Activated CD8-positive, alpha-beta memory T cell treated with anti-CD3 and anti-CD28 coated beads, Interleukin-2, amount 10 ng/mL, durations not matched to agents 7 days and 5 days (primary cell): ENCODE data around the gene CYB5R2. TPM values are rescaled to one million over a fixed set of nuclear protein-coding genes. Genes with fewer than 3 reads are reported as not detected.

ENCODE experiments used
- ATAC-seq: fragments of 150-1000 bp; cut with Tn5 transposase; one replicate; pipeline ENCODE4 v1.10.0; 2021; ENCODE audit warnings: moderate library complexity
- CTCF ChIA-PET: fragments of 350-600 bp; sonication (Branson Sonifier 250); formaldehyde crosslinking; loops from one replicate; lab custom pipeline; 2021; ENCODE audit warnings: antibody characterized with exemption; lab: Charles Lee
- DNase-seq: peaks from one replicate; pipeline ENCODE4 v3.0.0-alpha.2; 2020
- H3K27ac Mint-ChIP-seq: one replicate; pipeline ENCODE4 v1.8.0; 2021; ENCODE audit warnings: mild to moderate bottlenecking, mixed read lengths
- H3K27me3 Mint-ChIP-seq: one replicate; pipeline ENCODE4 v1.8.0; 2021; ENCODE audit warnings: mixed read lengths
- H3K36me3 Mint-ChIP-seq: one replicate; pipeline ENCODE4 v1.8.0; 2021; ENCODE audit warnings: mild to moderate bottlenecking, mixed read lengths
- H3K4me1 Mint-ChIP-seq: one replicate; pipeline ENCODE4 v1.8.0; 2021; ENCODE audit warnings: mixed read lengths
- H3K4me3 Mint-ChIP-seq: one replicate; pipeline ENCODE4 v1.8.0; 2021; ENCODE audit warnings: mild to moderate bottlenecking, moderate library complexity, mixed read lengths
- H3K9me3 Mint-ChIP-seq: one replicate; pipeline ENCODE4 v1.8.0; 2022; ENCODE audit warnings: low read depth, mixed read lengths
- total RNA-seq, 2 experiments: library from RNA; stranded (reverse); gene quantifications; one replicate each; pipeline ENCODE4 v1.2.3, GENCODE V29; 2021

CYB5R2 gene
- 1 to 10 TPM; 1.5 to 2.4 TPM for total RNA-seq

DNA sequence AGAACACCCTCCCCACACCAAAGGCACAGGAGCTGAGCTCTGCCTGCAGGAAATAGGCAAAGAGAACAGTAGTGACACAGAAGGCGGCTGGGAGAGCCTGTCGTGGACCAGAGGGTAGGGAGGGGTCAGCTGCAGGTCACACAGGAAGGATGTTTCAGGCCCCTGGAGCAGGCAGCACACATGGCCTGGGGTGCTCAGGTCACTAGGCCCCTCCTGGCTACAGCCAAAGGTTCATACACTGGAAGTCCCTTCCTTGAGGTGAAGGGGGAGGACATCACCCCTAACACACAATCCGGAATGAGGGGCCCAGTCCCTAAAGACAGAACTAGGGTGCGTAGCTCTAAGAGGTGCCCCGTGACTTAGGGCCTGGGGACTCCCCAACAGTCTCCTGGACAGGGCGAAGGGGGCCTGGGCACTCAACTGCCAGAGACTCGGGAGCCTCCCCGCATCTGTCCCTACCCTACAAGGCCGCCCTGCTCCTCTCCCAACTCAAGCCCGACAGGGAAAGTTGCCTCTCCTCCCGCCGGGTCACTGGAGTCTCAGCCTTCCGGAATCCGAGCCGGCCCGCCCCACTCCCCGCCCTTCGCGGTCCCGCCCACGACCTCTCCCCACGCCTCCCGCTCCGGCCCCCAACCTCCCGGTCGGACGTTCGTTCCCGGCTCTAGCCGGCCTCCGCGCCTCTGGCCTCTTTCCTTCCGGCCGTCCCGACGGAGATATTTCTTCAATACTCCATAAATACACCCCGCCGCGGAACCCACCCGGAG is at the start of gene CYB5R2:
Gene CYB5R2 (minus strand): TSS at position 541 of the 764 bp plus-strand sequence. CDS start 675 bp downstream, outside the sequence.
- Mint-ChIP-seq H3K27me3 (peaks cover 53% of the 10 kb centered on the region), H3K9me3 (no peaks in the 10 kb centered on the region), H3K4me1 (peaks cover 6% of the 10 kb centered on the region)

DNA sequence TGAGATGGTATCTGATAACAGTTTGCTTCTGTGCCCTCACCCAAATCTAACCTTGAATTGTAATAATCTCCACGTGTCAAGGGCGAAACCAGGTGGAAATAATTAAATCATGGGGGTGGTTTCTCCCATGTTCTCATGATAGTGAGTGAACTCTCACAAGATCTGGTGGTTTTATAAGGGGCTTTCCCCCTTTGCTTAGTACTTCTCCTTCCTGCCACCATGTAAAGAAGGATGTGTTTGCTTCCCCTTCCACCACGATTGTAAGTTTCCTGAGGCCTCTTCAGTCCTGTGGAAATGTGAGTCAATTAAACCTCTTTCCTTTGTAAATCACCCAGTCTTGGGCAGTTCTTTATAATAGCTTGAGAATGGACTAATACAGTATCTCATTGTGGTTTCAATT is 41.5 kb upstream of the CYB5R2 start:
- Mint-ChIP-seq H3K27me3 (peaks cover 15% of the 10 kb centered on the region), H3K9me3 (peaks cover 1% of the 10 kb centered on the region), H3K4me1 (no peaks in the 10 kb centered on the region), H3K4me3 (no peak overlapping the region), H3K27ac (no peak overlapping the region), H3K36me3 (no peaks in the 10 kb centered on the region)
- DNase-seq (no peak), ATAC-seq (no peak)
- CTCF ChIA-PET: no interaction called here

More for the DNA sequence above, at the start of gene CYB5R2:
- ATAC-seq (peak; percentile 52), DNase-seq (no peak)
- H3K36me3 Mint-ChIP-seq: no peaks in the 10 kb centered on the region
- CTCF ChIA-PET: no interaction called here
- H3K27ac Mint-ChIP-seq: no peak within 1 kb of the TSS
- H3K4me3 Mint-ChIP-seq: peak within 1 kb of the TSS; percentile 27

DNA sequence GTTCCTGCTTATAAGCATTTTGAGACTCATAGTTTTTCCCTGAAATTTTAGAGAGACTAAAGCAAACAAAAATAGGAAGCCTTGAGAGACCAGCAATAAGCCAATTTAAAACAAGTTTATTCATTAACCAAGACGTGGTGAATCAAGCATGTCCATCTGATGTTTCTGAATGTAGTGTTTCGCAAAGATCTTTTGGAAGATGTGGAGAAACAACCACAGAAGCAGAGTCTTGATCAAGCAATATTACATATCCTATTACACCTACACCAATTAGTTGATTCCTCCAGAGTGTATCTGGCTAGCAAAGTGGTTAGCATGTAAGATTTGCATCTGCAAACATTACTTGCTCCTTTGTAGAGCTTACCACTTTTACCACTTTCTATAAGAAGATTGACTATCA is 33.1 kb upstream of the CYB5R2 start, which contains the start of gene OVCH2:
Gene OVCH2 (minus strand): TSS at position 101 of the 400 bp plus-strand sequence. CDS start 83 bp downstream, at position 18.
- Mint-ChIP-seq H3K27ac (no peak within 1 kb of the TSS), H3K36me3 (no peaks in the 10 kb centered on the region), H3K4me3 (no peak within 1 kb of the TSS), H3K4me1 (no peaks in the 10 kb centered on the region), H3K27me3 (peaks cover 20% of the 10 kb centered on the region), H3K9me3 (no peaks in the 10 kb centered on the region)
- DNase-seq: no peak
- ATAC-seq: no peak
- CTCF ChIA-PET: no interaction called here

DNA sequence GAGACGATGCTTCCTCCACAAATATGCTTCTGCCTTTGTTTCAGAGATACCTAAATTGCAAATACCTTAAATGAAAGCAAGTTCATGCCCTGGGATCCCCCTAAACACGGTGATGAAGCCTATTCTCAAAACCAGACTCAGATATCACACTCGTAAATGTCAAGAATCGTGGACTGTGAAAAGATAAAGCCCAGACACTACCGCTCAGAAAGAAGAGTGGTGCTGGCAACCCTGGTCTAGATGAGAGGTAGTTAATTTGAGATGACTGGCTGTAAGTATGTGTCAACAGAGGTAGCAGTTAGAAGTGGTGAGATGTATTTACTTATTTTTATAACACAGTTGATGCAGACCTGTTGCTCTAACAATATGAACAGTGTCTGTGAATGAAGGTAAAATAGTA is 30.4 kb upstream of the CYB5R2 start:
- Mint-ChIP-seq H3K27ac (no peak overlapping the region), H3K4me1 (no peaks in the 10 kb centered on the region), H3K9me3 (no peaks in the 10 kb centered on the region), H3K4me3 (no peak overlapping the region), H3K36me3 (no peaks in the 10 kb centered on the region), H3K27me3 (peaks cover 21% of the 10 kb centered on the region)
- CTCF ChIA-PET: interaction anchor here (1.0 kb wide), 1 partner anchor 9 kb away, joined by 6 read pairs; no protein-coding TSS in a partner anchor
- ATAC-seq: no peak
- DNase-seq: no peak

DNA sequence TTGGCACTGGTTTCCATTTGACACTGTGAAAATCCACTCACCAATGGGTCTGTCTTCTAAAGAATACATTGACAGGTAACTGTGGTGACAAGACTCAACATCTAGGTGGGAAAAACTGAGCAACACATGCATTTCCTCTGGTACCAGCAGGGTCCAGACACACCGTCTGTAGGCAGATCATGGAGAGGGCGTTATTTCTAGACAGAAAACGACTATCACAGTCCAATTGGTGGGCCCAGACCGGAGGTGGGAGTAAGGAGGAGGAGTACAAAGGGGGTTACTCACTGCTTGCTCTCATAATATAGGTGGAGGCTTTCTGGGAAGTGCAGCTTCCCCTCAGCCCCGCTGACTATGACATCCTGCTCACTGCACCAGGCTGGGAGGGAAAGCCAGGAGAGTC is 23.1 kb upstream of the CYB5R2 start:
- Mint-ChIP-seq H3K36me3 (no peaks in the 10 kb centered on the region), H3K4me3 (no peak overlapping the region), H3K4me1 (peaks cover 2% of the 10 kb centered on the region), H3K27me3 (peaks cover 39% of the 10 kb centered on the region), H3K27ac (no peak overlapping the region), H3K9me3 (no peaks in the 10 kb centered on the region)
- CTCF ChIA-PET: interaction anchor here (1.2 to 4.2 kb wide), 3 partner anchors 10 to 183 kb away, joined by 3 to 13 read pairs (median 5); partner anchors contain the start of gene PPFIBP2
- no peak for ATAC-seq
- DNase-seq: no peak

DNA sequence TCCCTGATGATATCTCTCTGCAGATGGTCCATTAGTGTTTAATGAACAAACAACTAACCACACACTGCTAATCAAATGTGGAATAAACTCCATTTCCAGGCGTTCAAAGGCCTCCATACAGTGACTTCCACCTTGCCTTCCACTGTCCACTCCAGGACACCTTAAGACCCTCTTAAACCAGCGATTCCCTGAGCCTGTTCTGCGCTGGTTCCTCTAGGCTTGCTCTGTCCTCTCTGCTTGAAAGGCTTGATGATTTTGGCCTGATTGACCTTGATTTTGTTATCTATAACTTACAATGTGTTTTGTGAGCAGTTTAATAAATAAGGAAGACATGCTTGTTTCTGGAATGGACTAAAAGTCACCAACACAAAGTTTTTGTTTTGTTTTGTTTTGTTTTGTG is 20.9 kb upstream of the CYB5R2 start:
- Mint-ChIP-seq H3K27me3 (peaks cover 44% of the 10 kb centered on the region), H3K27ac (no peak overlapping the region), H3K9me3 (no peaks in the 10 kb centered on the region), H3K36me3 (no peaks in the 10 kb centered on the region), H3K4me1 (peaks cover 2% of the 10 kb centered on the region), H3K4me3 (no peak overlapping the region)
- DNase-seq: no peak
- ATAC-seq: no peak
- CTCF ChIA-PET: interaction anchor here (0.8 to 4.2 kb wide), 13 partner anchors 8 to 939 kb away, joined by 3 to 13 read pairs (median 3); partner anchors contain the start of gene PPFIBP2

DNA sequence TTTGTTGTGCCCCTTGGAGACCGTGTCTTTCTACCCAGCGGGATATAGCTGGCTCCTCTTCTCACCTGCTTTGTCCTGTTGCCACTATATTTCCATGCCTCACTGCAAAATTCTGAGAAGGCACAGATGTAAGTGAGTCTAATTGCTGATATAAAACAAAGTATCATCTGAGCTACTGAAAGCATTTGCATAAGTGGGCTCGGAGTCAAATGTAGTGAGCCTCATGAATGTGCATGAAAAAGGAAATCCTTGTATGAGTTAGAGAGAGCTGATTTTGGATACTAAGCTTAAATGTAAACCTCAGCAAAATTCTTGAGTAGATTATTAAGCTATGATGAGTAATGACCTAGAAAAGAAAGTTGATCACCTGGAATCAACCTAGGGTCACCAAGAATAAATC is 19.1 kb upstream of the CYB5R2 start:
- CTCF ChIA-PET: interaction anchor here (0.7 to 1.1 kb wide), 2 partner anchors 27 to 179 kb away, joined by 3 read pairs; partner anchors contain the start of gene PPFIBP2
- no peak for DNase-seq
- Mint-ChIP-seq H3K27ac (no peak overlapping the region), H3K27me3 (peaks cover 50% of the 10 kb centered on the region), H3K4me3 (no peak overlapping the region), H3K36me3 (no peaks in the 10 kb centered on the region), H3K4me1 (peaks cover 2% of the 10 kb centered on the region), H3K9me3 (no peaks in the 10 kb centered on the region)
- no peak for ATAC-seq

DNA sequence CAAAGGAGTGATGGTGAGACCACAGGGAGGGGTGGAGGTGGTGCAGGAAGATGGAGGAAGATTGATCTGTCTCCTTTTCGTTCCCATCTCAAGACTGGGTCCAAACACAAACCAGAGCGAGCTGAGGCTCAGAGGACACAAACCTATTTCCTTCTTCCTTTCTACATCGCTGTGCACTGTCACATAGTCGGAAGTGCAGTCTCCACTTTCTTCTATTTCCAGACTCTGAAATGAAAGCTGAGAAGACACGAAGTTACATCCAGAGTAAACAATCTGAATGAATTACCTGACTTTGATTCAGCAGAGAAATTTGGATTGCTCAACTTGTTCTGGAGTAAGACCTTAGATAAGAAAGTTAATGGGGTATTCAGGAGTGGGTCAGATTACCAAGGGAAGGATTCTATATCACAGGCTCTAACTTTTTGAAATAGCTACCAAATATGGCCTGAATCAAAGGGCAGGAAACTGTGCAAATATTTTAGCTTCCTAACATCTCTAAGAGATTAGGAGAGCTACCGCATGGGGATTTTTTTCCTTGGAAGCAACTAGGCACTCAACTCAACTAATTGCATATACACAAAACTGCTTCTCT is 18.6 kb upstream of the CYB5R2 start:
- Mint-ChIP-seq H3K27ac (no peak overlapping the region), H3K27me3 (peaks cover 50% of the 10 kb centered on the region), H3K9me3 (no peaks in the 10 kb centered on the region), H3K4me3 (no peak overlapping the region), H3K36me3 (no peaks in the 10 kb centered on the region), H3K4me1 (peaks cover 2% of the 10 kb centered on the region)
- DNase-seq (no peak), ATAC-seq (no peak)
- CTCF ChIA-PET: interaction anchor here (1.1 kb wide), 1 partner anchor 178 kb away, joined by 3 read pairs; the partner anchor contains the start of gene PPFIBP2

DNA sequence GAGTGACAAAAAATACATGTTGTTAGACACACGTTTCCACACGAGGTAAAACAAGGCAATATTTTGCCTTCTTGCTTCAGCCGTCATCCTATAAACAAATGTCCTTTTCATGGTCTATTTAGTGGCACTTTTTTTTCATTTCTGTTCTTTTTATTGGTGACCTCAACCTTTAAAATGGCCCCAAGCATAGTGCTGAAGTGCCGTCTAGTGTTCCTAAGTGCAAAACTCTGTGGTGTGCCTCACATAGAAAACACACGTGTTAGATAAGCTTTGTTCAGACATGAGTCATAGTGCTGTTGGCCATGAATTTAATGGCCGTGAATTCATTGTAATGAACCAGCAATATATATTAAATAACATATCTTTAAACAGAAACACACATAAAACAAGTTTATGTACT is 17.3 kb upstream of the CYB5R2 start:
- ATAC-seq: no peak
- DNase-seq: no peak
- H3K4me3 Mint-ChIP-seq: no peak overlapping the region
- peaks cover 2% of the 10 kb centered on the region for H3K4me1 Mint-ChIP-seq
- peaks cover 58% of the 10 kb centered on the region for H3K27me3 Mint-ChIP-seq
- no peaks in the 10 kb centered on the region for H3K36me3 Mint-ChIP-seq
- CTCF ChIA-PET: interaction anchor here (0.6 to 1.8 kb wide), 2 partner anchors 25 to 1573 kb away, joined by 6 read pairs; no protein-coding TSS in a partner anchor
- H3K27ac Mint-ChIP-seq: no peak overlapping the region
- H3K9me3 Mint-ChIP-seq: no peaks in the 10 kb centered on the region

DNA sequence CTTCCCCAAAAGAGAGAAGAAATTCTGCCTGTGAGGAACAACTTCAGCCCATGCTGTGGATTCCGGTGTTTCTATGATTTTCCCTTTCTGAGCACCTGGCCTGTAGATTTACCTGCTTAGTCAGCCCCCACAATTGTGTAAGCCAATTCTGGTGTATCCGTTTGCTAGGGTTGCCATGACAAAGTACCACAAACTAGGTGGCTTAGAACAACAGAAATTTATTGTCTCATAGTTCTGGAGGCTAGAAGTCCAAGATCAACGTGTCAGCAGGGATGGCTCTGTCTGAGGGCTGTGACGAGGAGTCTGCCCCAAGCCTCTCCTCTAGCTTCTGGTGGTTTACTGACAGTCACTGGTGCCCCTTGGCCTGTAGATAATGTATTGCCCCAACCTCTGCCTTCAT is 15.9 kb upstream of the CYB5R2 start:
- H3K9me3 Mint-ChIP-seq: no peaks in the 10 kb centered on the region
- CTCF ChIA-PET: interaction anchor here (1.8 kb wide), 1 partner anchor 23 kb away, joined by 6 read pairs; no protein-coding TSS in a partner anchor

DNA sequence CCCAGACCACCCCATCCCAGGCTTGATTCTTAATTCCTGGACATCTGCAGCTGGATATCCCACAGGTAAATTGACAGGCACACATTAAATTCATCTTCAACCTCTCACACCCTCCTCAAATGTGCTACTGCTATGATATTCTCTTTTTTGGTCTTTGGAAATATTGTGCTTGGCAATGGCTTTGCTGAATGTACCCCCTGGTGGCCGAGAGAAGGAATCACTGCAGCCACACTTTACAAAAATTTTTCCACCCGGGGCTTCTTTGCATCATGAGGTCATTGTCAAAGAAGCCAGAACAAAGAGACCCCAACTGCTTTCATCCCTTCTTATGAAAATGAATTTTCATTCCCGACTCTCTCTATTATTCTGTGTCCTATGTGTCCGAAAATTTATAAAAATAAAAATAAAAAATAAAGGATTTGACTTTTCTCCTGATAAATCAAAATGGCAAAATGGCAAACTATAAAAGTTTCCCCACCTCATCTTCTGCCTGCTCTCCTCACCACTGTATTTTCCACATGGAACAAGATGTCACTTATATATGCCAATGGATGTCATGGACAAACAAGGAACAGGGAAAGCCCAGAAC is 15.0 kb upstream of the CYB5R2 start:
- ATAC-seq (no peak), DNase-seq (no peak)
- H3K9me3 Mint-ChIP-seq: no peaks in the 10 kb centered on the region
- H3K36me3 Mint-ChIP-seq: no peaks in the 10 kb centered on the region
- H3K27ac Mint-ChIP-seq: no peak overlapping the region
- H3K4me3 Mint-ChIP-seq: no peak overlapping the region
- peaks cover 51% of the 10 kb centered on the region for H3K27me3 Mint-ChIP-seq
- CTCF ChIA-PET: interaction anchor here (0.8 to 1.6 kb wide), 4 partner anchors 175 to 876 kb away, joined by 3 to 4 read pairs (median 4); partner anchors contain the start of gene PPFIBP2
- H3K4me1 Mint-ChIP-seq: peaks cover 2% of the 10 kb centered on the region

More for the DNA sequence above, 15.9 kb upstream of the CYB5R2 start:
- no peak for DNase-seq
- no peak for ATAC-seq
- no peak overlapping the region for H3K27ac Mint-ChIP-seq
- no peak overlapping the region for H3K4me3 Mint-ChIP-seq
- H3K36me3 Mint-ChIP-seq: no peaks in the 10 kb centered on the region
- peaks cover 2% of the 10 kb centered on the region for H3K4me1 Mint-ChIP-seq
- peaks cover 60% of the 10 kb centered on the region for H3K27me3 Mint-ChIP-seq

DNA sequence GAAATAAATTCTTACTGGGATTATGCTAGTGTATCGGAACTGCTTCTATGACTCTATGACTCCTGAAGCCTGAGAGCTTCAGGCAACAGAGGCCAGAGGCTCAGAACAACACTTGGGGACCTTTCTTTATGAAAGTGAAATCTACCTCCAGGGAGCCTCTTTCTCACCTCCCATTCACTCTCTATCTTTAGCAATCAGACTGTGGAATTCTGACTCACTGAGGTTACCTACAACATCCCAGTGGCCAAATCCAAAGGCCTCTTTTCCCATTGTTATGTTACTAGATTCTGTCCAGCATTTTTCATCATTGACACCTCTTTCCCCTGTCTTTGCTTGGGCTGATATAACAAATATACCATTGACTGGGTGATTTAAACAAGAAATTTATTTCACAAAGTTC is 14.1 kb upstream of the CYB5R2 start:
- Mint-ChIP-seq H3K36me3 (no peaks in the 10 kb centered on the region), H3K27me3 (peaks cover 42% of the 10 kb centered on the region), H3K4me1 (peaks cover 2% of the 10 kb centered on the region), H3K9me3 (no peaks in the 10 kb centered on the region), H3K4me3 (no peak overlapping the region), H3K27ac (no peak overlapping the region)
- CTCF ChIA-PET: interaction anchor here (0.7 to 1.6 kb wide), 6 partner anchors 174 to 875 kb away, joined by 3 to 4 read pairs (median 4); partner anchors contain the start of gene PPFIBP2
- no peak for ATAC-seq
- DNase-seq: no peak

DNA sequence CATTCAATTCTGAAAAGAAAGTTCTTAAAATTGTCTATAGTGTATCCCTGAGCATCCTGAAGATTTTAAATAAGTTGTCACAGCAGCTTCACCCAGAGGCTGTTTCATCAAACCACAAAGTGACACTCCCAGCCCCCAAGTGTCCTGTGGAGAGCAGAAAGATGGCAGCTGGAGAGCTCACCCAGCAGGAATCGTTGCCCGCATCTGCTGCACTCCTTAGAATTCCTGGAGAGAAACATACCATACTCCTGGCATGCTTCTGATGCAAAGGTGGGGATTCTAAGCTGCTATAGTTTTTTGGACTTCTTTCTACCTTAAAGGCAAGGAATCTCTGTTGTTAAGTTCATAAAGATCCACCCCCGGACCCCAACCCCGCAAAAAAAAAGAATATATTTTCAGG is 13.5 kb upstream of the CYB5R2 start:
- CTCF ChIA-PET: interaction anchor here (0.7 to 1.6 kb wide), 4 partner anchors 9 to 332 kb away, joined by 3 to 5 read pairs (median 4); partner anchors contain the start of gene PPFIBP2
- H3K9me3 Mint-ChIP-seq: no peaks in the 10 kb centered on the region
- no peak overlapping the region for H3K4me3 Mint-ChIP-seq
- peaks cover 38% of the 10 kb centered on the region for H3K27me3 Mint-ChIP-seq
- ATAC-seq: no peak
- no peaks in the 10 kb centered on the region for H3K36me3 Mint-ChIP-seq
- peaks cover 2% of the 10 kb centered on the region for H3K4me1 Mint-ChIP-seq
- no peak for DNase-seq
- H3K27ac Mint-ChIP-seq: no peak overlapping the region
